8988T (cell line): ENCODE results near the gene TACC2.
A peak's percentile ranks its signal among the peaks of the same experiment; 100 is the strongest.

ENCODE experiments used
- DNase-seq: peaks from one replicate; pipeline ENCODE4 v3.0.0; 2011

The TACC2 gene

DNA sequence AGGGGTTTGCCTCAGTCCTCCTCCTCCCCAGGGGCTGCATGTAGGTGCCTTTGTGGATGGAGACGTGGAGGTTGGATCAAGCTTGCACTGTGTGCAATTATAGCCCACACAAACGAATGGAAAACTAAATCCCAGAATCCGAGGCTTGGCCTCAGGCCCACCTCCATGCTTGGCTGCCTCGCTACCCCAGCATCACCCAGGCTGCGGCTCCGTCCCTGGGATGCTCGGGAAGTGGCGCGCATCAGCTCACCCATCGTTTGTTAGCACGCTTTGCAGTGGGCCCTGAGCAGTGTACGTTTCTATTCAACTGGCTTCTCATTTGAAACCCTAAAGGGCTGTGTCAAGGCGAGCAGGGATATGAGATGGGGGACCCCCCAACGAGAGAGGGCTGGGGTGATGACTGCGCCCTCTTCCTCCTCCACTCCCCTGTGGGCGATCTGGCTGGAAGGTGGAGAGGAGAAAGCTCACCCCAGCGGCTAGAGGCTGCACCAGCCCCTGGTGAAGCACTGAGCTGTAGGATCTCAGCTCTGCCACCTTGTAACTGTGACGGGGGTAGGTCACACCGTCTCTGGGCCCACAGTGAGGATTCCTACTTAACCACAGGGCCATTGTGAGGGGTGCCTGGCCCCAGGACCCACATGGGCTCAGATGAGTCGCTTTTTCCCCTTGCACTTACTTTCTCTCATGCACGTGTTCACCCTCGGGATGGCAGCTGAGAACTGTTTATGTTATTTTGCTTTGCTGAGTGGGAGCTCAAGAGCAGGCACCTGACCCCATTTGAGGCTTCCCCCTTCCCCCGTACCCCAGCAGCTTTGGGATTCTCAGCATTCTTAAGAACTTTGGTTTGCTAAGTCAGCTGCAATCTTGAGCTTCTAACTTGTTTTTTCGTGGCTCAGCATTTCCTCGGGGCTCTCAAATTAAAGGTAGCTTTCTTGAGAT is 269.4 kb downstream of the TACC2 start:
- no peak for DNase-seq

DNA sequence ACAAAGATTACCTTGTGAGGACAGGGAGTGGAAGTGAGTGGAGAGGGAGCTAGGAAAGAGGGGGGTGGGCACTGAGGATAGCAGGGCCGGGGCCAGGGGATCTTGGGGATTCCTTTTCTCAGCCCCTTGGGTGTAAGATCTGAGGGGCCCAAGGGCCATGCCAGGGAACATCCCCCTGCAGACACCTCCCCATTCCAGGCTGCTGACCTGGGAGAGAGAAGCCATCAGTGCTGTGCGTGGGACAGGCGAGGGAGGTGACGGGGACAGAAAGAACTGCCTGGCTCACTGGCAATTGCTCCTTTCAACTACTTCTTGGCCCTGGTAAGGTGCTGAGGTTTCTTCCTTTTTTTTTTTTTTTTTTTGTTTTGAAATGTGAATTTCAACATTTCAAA is 270.1 kb downstream of the TACC2 start:
- no peak for DNase-seq

- DNase-seq = no peak
These were observed 272.6 kb downstream of the TACC2 start for GRCh38 chr10:122261584-122261983.

- DNase-seq = no peak
These were observed 275.0 kb downstream of the TACC2 start for GRCh38 chr10:122263971-122264370.

DNA sequence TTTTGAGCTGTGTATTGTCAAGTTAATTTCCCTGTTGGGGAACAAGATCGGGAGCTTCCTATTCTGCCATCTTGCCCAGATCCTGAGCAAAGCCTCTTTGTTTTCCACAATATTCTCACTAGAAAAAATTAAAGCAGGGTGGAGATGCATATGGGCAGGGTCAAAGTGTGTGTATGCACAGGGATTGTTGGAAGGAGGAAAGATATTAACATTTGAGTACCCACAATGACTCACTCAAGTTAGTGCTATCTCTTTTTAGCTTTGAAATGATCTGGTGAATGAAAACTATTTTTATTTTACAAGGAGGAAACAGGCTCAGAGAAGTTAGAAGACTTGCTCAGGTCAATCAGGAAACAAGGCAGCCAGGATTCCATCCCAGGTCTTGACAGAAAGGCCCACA is 275.5 kb downstream of the TACC2 start:
- no peak for DNase-seq

- no peak for DNase-seq
These were observed 276.0 kb downstream of the TACC2 start for GRCh38 chr10:122264931-122265330.

GRCh38 chr10:122265896-122266295 is 276.9 kb downstream of the TACC2 start:
- no peak for DNase-seq

DNA sequence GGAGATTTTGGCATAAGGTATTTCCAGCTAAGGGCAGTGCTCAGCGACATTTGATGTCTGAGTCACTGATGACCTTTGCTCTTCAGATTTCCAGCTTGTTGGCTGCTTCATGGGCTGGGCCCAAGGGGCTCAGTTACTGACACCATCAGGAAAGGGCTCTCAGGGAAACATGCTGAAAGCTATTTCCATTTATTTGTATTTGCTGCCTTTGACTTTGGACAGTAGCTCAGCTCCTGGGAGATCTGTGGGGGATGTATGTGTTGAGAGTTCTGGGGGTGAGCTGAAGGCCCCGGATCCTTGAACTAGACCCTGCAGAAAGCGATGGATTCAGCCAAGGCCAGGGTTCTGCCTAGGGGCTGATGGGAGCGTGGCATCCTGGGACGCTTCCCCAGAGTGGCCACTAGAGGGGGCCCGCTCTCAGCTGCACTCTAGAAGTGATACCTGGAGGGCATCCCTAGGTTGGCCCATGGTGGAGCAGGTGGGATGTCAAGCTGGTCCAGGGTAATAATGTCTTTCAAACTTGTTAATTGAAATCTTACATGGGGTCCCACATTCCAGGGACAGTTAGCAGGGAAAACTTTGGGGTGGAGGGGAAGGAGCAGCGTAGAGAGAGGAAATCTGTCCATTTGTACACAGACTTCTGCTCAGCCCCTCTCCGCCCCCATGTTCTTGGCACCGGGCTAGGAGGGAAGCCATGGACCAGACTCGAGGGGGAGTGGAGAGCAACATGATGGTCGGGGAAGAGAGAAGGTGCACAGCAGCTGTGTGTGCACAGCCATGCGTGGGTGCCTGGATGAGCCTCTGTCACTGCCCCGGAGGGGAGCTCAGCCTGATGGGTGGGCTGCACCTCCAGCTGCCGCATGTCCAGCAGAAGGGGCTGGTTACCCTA is 279.1 kb downstream of the TACC2 start:
- peak; percentile 62 for DNase-seq

DNA sequence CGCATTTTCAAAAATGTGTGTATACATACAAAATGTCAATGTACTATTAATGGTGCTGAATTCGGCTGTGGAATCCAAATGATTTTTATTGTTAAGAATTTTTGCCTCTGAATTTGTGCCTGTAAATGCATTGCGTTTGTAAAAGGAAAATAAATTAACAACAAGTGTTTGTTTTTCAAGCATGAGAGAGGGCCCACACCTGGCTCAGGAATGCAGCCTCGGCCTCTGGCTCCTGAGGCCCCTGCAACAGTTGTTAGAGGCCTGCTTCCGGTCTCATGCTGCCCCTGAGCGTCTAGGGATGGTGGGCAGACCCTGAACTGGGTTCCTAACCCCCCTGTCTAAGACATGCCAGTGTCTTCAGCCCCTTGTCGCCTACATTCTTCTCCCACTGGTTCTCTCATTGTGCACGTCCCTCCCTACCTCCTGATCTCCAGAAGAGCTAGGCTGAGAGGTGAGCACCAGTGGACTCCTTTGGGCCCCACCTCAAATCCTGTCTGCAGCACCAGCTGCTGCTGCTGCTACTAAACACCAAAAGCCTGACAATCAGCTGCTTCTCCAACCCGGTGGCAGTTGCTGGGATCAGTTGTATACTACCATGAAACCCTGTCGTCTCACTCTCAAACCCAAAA is 280.2 kb downstream of the TACC2 start:
- no peak for DNase-seq

DNA sequence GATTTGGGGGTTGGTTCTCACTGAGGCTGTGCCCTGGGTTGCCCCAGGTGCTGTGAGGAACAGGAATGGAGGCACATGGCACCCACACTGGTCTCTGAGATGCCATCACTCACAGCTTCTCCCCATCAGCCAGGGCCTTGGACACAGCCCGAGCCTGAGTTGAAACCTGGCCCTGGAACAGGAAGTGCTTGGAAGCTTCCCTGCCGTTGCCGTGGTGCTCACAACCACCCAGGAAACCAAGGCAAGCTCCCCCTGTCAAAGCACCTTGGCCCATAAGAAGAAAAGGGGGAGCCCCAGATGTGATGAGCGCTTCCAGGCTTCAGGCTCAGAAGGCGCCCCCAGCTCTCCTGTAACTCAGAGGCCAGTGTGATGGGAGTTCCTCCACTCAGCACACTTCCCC is 282.1 kb downstream of the TACC2 start, which contains the start of gene BTBD16:
TSS of gene BTBD16 (plus strand) at position 221 of the 400 bp plus-strand sequence. CDS start 3,786 bp downstream, outside the sequence.
- no peak for DNase-seq

GRCh38 chr10:122273966-122274545 is 285.1 kb downstream of the TACC2 start:
- DNase-seq = no peak

DNA sequence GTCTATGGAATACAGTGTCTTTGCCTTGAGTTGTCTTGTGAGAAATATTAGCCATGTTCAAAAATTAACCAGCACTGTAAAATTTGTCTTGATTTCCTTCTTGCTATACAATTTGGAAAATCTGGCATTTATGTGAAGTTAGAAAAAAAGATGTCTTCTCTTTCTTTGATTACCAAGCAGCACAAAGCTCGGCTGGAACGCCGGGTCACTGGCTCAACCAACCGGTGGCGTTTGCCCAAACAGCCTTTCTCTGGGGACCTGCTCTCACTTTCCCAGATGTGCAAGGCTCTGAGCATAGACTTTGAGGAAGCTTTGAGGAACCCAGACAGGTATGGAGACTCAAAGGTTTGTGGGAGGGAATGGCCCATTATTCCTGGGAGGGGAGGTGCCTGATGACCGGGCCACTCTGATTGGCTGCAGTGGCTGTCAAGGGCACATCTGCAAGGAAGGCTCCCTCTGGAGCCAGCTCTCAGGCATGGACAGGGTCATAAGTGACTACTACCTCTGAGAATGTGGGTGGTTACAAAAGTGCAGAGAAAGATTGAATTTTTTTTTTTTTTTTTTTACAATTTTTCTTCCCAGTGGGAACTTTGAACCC is 287.7 kb downstream of the TACC2 start:
- peak; percentile 50 for DNase-seq

DNA sequence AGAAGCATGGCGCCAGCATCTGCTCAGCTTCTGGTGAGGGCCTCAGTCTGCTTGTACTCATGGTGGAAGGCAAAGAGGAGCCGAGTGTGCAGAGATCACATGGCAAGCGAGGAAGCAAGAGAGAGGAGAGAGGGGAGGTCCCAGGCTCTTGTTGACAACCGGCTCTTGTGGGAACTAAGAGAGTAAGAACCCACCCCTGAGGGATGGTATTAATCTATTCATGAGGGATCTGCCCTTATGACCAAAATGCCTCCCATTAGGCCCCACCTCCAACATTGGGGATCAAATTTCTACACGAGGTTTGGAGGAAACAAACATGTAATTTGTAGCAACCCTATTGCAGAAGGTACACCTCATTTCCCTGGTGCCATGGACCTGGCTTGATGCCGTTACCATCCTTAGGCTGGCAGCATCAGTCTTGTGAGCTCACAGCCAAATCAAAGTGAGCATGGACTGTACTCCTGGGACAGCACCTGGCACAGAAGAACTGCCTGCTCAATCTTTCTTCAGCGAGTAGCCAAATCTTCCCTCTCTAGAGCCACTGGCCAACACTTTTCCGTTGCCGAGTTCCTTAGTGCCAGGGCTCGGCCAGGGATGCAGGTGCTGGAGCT is 288.7 kb downstream of the TACC2 start:
- DNase-seq = no peak

DNA sequence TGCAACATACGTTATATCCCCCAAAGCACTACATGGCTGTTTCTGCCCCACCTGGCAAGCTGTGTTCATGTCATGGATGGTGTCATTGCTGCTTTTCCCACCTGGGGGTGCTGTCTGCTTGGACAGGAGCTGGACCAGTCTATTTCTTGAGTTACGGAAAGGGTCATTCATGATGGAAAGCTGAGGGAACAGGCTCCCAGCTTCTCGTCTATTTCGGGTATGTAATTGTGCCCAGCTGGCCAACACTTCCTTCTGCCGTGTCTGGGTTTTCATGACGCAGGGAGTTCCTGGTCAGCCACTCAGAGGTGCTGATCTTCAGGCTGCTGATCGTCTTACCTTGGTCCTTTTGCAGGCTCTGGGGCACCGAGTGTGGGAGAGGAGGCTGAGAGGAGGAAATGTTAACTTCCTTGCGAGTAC is 290.8 kb downstream of the TACC2 start:
- DNase-seq = peak; percentile 34

DNA sequence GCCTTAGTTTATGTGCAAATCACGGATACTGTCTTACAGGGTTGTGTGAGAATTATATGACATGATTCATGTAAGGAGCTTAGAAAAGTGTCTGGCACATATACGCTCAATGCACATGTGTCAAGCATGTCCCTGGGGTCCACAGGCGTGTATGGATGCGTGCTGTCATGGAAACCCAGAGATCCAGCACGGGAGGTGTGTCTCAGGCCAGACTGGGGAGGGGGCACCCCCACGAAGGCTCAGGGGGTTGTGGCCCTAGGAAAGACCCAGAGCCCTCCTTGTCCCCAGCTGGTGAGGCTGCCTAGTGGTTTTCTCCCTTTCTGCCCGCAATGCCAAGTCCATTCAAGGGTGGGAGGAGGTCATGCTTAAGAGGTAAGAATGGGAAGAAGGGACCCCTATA is 291.2 kb downstream of the TACC2 start:
- no peak for DNase-seq

- DNase-seq = no peak
These were observed 292.2 kb downstream of the TACC2 start for GRCh38 chr10:122281018-122281626.

DNA sequence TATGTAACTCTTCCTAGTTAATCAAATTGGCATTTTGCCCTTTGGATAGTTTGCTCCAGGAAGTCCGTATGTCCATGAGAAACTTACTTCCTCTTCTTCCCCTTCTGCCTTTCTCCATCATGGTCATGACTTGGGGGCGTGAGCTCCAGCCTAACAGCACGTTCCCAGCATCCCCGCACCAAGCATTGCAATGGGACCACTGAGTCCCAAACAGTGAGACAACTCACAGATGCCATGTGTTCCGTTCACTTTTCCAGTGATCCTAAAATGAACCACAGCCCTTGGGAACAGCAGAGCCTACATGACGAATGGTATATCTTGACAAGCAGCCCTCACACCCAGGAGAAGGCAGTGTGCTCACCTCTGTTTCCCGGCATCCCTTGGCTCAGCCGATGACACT is 292.8 kb downstream of the TACC2 start:
- DNase-seq = no peak

DNA sequence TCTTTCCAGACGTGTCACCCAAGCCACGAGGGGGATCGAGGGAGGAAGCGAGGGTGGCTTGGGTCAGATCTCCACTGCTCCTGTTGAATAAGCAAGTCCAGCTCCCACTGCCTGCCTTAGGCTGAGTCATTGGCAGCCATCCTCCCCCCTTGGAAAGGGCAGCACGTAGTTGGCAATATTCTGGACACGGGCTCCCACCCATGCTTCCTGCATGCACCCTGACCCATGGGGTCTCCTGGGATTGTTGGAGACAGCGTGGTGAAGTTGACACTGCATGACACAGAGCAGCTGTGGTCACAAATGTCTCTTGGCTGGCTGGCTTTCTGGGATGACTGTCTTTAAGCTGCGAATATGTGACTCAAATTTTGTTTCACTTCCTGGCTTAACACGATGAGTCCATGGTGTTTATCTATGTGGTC is 293.3 kb downstream of the TACC2 start:
- DNase-seq = no peak

GRCh38 chr10:122282909-122283308 is 293.9 kb downstream of the TACC2 start:
- DNase-seq = no peak

- no peak for DNase-seq
These were observed 296.8 kb downstream of the TACC2 start for GRCh38 chr10:122285506-122286444.
